Amygdala (tissue), 56 donors: ENCODE results near the gene MTM1.

Experiments
- DNase-seq, 56 donors: peaks; one replicate each; lab custom pipeline; 2025; lab: John Stamatoyannopoulos, UW

Gene MTM1

DNA sequence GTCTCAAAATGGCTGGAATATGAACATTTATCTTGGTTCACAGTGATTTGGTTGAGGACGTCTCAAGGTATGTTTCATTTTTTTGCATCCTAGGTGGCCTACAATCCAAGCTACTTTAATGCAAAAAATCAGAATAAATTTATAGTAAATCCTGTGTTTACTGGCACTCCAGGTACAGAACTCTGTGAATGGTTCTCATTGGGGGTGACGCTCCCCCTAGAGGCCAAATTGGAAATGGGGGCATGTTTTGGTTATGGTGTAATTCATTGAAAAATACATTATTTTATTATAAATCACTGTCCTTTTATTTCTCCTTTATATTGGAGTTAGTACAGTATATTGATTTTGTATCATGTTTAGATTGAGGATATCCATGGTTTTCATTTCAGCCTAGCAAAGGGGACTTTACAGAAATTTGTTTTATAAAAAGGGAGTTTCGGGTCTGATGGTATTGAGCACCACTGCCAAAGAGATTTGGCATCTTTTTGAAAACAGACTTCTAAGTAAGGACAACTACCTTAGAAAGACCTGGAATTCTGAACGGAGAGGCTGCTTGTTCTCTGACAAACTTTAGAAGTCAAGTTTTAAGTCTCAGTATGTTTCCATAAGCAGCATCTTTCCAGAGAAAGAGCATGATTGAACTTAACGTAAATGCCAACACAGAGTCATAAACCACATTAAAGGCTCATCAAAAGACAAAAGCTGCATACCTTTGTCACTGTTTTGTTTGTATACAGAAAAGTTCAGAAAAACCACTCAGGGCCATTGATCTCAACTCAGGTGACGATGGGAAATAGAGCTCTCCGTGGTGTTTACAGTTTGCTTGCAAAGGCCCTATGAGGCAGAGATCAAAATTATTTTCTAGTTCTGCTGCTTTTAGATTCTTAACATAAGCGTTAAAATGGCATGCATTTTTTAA, 19.4 kb downstream of the MTM1 start:
- DNase-seq, result peak in 2 of 56 donors; percentile 1 to 13

DNA sequence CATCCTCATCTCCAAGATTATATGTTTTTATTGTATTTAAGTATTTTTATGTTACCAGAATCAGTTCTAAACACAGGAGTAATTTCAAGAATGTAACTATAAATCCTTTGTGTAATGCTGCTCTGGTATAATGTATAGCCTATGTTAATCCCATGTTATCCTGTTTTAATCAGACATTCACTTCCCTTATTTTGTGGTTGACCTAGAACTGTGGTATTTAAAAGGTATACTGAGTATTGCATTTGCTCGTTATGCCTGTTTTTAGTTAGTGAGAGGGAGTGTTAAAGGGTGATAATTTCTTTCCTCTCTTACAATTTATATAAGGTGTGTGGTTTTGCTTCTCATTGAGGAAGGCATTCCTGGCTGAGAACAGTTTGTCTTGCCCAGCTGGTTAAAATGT, 26.2 kb downstream of the MTM1 start:
- no peak for DNase-seq

DNA sequence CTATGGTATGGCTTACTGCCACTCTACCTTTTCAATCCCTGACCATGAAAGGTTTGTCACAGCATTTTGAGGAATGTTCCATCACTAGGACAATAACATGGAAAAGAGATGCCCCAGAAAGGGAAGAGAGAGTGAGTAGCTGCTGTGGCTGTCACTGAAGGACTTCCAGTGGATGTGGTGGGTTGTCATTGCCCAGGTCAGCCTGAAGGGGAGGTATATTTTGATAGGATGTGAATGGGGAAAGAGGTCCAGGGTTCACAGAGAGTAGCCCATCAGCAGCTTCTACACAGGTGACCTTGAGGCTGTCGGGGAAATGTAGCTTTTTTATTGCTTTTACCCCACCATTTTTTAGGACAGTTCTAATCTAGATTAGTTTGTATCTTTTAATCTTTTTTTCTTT, 30.8 kb downstream of the MTM1 start:
- no peak for DNase-seq

DNA sequence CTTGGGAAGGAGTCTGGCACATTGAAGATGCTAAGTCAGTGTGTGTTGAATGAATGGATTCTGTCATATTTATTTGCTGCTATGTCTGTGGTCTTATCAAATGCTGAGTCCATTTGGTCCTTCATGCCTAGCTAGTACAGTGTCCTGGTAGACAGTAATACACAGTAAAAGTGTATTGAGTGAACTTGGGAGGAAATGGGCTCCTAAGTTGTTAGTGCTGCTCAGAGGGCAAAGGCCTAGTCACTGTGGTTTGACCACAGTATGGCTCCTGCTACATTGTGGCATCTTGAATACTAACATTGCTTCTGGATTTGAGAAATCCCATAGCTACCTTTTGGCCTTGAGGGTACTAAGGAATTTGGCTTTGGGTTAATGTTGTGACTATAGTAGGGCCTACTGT, 33.9 kb downstream of the MTM1 start:
- no peak for DNase-seq

DNA sequence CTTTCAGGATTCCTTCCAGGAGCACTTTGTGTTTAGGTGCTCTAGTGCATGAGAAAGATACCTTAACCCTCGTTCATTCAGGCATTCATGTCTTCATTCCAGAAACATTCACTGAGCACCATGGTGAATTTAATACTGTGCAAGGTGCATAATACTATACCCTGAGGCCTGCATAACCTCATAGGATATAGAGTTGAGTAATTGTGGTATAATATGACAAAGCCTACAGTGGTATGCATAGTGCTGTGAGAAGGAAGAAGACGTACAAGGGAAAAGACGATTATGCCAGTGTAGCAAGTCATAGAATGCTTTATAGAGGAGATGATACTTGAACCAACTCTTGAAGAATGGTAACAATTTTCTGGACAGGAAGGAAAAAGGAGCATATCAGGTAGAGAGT, 34.3 kb downstream of the MTM1 start:
- DNase-seq, result no peak

DNA sequence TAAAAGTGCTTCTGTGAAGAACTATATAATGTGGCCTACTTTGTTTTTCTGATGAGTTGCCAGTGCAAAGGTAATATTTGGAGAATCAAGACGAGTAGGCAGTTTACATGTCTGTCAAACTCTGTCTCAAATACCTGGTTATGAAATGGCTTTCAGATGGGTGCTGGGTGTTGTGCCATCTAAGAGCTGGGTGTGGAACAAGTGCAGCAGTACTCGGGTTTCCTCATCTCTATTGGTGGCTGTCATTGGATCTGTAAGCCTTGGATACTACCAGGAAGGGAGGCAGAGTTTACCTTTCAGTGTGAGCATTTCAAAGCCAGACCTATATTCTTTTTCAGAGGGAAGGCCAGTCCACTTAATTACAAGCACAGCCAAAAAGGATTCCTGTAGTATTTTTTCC, 37.2 kb downstream of the MTM1 start:
- DNase-seq, result no peak

DNA sequence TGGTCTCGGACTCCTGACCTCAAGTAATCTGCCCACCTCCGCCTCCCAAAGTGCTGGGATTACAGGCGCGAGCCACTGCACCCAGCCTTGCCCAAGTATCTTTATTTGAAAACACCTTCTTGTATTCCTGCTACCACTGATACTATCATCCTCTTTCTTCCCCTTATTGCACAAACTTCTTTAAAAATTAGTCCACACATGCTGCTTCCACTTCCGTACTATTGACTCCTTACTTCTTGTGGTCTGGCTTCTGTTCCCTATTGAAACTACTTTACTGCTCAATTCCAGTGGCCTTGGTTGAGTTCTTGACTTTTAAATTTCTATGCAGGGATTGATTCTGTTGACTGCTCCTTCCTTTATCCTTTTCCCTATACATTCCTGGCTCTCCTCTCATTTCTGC, 38.8 kb downstream of the MTM1 start:
- DNase-seq, result no peak

DNA sequence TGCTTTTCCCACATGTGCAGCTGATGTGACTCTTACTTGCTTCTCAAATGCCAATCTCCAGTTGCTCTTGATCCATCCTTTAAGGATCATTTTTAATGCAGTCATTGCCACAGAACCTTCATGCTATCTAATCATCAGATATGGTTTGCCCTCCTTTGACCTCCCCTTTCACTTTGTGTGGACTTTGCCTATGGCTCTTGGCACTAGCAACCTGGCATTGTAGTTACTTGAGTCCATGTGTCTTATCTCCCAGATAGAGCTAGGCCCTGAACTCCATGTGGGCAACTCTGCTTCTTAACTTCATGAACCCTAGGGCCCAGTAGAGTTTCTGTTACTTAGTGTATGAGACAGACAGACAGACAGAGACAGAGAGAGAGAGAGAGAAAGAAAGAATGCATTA, 41.6 kb downstream of the MTM1 start:
- DNase-seq, result no peak

DNA sequence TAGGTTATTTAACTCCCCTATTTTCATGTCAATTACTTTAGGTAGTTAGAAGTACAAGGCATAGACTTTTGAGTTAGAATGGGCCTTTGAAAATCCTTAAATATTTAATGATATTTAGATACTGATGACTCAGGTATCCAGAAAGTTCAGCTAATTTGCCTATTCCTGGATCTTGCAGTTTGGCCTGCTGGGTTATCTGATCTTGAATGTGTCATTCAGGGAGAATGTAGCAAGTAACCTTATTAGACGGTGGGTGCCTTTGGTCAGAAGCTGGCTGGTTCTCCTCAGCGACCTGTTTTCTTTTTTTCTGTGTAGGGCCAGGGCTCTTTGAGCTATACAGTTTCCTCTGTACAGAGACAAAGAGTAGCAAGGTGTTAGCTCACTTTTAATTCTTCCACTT, 42.0 kb downstream of the MTM1 start:
- DNase-seq, result no peak

DNA sequence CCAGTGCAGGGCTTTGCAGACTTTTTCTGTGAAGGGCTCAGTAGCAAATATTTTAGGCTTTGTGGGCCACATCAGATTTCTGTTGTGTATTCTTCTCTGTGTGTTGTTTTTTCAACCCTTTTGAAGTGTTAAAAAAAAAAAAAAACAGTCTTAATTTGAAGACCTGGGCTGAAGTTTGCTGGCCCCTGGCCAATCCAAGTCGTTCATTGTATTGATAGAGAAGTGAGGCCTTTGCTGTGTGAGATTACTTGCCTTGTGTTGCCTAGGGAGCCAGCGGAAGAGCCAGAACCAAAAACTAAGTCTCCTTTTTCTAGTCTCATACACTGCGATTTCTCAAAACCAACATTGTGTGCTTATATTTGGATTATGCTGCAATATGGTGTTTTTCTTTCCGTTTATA, 46.9 kb downstream of the MTM1 start:
- no peak for DNase-seq

DNA sequence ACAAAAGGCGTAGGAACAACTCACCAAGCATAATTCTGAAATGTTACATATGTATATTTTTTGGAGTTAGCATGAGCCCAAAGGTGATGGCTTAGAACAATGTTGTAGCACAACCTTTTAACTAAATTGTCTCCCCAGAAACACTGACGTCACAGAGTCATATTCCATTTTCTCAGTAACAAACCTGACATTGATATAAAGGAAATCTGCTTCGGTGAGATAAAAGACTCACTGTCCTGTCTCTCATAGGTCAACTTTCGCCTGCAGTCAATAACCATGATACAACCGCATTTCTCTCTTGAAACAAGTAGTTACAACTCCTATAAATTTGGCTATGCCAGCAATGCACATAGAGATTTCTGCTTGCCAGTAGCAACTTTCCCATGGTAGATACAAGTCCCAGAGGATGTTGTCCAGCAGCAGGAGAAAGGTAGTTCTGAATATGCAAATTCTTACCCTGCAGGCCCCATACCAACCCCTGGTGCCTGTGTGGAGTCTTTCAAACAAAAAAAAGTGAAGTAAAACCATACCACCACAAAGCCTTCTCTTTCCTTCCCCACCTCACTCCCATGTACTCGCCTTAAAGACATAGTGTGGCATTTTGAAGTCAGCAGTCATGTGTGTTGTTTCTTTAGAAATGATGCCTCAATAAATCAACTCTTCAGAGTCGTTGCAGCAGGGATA, 47.9 kb downstream of the MTM1 start:
- no peak for DNase-seq

DNA sequence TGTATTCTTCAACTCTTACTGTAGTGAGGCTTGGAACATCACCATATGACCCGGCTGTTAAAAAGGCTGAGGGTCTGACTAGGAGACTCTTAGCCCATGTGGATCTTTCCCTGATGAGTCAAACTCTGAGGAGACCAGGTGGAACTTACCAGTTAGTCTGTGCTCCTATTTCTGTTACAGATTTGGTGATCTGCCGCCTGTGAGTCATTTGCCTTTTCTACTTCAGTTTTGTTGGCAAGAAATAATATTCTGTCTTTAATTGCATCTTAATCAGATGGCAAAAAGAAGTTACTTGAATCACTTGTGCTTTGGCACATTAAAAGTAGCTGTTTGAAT, 48.4 kb downstream of the MTM1 start:
- no peak for DNase-seq

DNA sequence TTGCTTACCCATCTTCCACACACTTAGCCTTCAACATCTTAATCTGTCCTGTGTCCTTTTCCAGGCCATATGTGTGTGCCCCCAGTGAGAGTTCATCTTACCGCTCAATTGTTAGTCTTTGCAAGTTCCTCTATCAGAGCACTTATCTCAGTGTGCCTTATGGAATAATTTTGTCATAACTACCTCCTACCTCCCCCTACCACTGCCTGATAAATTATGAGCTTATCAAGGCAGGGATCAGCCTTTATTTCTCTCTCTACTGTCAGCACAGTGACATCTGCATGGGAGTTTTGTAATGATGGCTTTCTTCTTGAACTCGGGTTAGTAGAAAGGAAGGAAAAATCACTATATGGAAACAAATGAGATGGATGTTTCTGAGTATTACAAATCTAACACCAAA, 53.2 kb downstream of the MTM1 start:
- DNase-seq, result no peak

DNA sequence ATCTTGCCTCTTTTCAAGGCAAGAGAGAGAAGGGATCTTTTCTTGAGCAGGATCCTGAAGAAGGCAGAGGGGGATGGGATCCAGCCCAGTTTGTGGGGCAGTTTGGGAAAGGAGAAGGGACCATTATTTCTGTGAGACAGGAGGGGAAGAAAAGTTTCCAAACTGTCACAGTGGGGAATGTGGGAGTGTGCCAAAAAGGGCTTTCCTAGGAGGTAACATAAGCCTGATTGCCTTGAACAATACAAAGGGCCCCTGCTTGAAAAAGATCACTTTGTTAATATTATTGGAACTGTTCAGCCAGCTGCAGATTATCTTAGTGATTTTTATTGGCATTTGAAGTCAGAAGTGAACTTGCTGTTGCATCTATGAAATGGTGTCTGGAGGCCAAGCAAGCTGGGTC, 55.2 kb downstream of the MTM1 start:
- DNase-seq, result no peak

DNA sequence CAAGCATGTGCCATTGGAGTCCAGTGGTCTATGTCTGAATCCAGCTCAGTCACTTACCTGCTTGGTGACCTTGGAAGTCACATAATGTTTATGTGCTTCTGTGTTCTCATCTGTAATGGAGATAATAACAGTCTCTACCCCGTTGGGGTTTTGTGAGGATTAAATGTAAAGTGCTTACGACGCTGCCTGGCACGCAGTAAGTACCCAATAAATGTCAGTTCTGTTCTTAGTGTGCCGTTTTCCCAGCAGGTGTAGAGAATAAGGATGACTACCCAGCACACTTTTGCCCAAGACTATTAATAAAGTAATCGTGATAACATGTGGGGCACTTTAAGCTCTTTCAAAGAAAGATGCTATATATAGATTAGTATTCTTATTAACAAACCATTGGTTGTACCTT, 56.7 kb downstream of the MTM1 start:
- DNase-seq, result no peak

DNA sequence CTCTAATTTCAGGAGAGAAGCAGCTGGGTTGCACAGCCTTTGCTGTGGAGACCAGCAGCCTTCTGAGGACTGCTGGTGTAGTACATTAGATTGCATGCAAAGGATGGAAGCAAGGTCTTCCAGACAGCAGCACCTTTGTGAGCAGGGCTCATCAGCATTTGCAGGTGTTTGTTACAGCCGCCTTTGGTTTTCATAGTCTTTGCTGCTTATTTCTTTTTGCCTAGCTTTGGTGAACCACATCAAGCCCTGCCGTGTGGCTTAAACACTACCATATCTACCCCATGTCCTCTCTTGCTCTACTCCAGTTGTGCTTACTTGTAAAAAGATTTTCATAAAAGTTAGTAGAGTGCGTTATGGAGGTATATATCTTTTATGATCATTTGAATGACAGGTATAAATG, 57.5 kb downstream of the MTM1 start:
- DNase-seq, result no peak

DNA sequence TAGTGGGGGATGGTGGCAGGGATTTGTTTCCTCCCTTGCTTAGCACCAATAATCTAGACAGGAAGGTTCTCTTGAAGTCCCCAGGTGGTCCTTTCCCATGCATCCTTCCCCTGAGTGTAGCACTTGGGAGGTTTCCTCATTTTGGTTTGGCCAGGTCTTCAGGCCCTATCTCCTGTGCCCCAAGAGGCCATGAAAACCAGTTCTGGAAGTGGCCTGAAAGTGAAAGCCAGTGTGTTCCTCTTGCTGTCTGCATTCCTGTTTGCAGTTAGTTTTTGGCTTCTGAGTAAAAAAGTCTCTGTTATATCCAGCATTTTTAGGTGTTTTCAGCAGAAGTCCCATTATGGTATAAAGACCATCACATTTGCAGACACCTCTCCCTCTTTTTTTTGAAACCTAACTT, 59.5 kb downstream of the MTM1 start:
- no peak for DNase-seq

DNA sequence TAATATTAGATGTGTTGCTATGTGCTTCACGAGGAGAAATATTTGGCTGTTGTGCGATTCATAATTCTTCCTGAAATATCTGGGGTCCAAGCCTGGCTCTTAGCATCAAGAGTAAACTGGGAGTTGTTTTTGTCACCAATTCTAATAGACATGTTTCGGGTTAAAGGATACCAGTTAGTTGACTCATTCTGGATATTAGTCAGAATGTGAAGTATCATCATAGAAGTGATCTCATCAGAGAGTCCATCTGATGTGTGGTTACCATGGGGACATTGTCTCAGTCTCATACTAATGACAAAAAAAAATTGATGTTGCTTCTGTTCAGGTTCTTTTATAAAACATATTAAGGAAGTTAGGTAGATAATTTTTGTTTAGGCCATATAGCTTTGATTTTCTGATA, 67.5 kb downstream of the MTM1 start:
- peak in 1 of 56 donors; percentile 1 for DNase-seq

DNA sequence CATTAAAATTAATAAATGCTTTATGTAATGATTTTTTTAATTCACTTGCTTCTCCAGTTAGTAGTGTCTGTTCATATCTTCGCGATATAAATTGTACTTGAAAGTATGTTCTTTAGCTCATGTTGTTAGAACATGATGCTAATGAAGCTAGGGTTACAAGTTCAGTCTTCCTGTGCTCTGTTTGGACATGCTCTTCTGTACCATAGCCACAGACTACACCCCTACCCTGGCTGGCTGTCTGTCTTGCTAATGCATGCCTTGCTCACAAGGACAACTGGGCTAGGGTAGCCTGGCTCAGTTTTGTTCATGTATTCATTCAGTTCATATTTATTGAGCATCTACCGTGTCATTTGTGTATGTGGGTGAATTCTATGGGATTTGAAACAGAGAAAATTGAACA, 74.0 kb downstream of the MTM1 start:
- no peak for DNase-seq

DNA sequence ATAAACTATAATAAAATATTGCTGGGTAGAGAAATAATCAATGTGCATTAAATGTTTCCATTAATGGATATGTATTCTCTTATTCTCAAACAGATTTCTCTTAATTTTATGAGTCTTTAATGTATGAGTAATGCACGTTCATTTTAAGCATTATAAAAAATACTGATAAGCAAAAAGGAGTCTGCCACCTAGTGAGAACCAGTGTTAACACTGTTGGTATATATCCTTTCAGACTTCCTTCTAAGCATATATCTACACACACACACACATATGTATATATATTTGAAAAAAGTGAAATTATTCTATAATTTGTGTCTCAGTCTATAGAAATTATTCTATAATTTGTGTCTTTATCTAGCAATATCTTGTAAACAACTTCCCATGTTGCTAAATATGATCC, 74.8 kb downstream of the MTM1 start:
- DNase-seq, result no peak

DNA sequence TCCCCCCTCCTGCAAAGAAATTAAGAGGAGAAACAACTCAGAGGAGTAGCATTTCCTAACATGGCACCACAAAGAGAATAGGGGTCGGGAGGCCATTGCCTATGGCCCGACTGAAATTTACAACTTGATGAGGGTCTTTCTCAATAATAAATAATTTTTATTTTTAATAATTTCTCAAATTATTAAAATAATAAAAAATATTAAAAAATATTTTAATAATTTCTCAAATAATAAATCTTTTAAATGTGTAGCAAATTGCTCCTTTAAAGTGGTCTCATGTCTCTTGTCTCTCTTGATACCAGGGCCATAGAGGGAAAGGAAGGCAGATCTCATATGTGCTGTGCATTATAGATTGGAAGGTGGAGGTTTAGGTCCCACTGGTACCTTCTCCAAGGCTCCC, 75.5 kb downstream of the MTM1 start:
- no peak for DNase-seq

DNA sequence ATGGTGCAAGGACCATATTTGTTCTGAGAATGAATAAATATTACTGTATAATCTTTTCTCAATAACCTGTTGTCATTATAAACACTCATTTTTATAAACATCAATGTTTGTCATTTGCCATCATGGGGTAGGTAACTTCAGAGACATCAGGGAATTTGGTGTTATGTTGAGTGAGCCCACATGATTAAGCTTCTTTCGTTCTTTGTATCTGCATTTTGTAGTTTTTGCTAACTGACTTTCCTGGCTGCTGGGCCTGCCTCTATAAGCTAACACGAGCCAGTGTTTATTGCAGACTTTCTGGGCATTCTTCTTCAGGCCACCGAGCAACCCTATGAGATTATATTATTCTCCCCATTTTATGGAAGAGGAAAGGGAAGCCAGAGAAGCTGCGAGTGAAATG, 76.0 kb downstream of the MTM1 start:
- DNase-seq, result no peak
